Hematopoietic multipotent progenitor cell treated with erythropoietin and hydrocortisone succinate and interleukin-3 and kit ligand, for 4 days (in vitro differentiated cells): ENCODE data around the gene KIAA1671.

Source experiments
- DNase-seq: peaks from one replicate; pipeline ENCODE4 v3.0.0-alpha.2; 2015

KIAA1671 gene

DNA sequence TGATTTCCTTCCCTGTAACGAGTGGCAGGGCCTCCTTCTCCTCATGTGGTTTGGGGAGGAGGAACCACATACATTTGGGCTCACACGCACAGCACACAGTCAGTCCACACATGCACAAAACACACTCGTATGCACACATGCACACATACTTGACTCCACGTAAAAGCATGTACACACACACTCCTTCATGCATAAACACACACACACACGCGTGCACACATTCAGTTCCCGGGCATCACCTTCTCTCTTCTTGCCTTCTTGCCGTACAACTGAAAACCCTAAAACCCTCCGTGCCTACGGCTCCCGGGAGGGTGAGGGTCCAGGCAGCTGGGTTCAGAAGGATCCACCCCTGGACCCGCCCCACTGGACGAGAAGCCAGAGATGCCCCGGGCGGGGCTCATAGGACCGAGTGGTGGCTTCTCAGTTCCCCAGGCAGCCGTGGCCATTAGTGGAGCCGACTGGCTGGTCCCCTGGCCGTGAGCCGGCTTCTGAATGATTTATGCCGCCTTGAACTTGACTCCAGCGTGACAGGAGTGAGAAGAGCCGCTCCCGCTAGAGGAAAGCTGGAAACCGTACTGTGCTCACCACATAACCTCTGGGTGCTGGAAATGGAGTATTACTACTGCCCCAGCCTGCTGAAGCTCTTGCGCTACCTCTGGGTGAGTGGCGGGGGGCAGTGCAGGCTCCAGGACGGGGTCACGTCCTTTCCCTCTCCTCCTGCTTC is 117.4 kb downstream of the KIAA1671 start:
- DNase-seq = no peak

DNA sequence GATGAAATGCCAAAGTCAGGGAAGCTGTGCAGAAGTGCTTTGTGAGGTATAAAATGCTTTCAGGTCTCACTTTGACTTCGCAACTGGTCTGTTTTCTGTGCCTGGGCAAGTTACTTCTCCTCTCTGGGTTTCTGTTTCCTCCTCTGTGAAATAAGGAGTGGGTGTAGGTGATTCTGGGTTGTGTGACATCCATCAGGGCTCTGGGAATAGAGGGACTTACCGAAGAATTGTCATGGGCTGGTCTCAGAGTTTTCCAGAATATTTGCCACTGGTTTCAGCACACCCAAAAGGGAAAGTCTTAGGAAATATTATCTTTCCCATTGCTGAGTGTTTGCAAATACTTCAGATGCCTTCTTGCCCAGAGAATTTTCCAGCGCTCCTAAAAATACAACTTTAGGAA is 118.4 kb downstream of the KIAA1671 start:
- DNase-seq = no peak

DNA sequence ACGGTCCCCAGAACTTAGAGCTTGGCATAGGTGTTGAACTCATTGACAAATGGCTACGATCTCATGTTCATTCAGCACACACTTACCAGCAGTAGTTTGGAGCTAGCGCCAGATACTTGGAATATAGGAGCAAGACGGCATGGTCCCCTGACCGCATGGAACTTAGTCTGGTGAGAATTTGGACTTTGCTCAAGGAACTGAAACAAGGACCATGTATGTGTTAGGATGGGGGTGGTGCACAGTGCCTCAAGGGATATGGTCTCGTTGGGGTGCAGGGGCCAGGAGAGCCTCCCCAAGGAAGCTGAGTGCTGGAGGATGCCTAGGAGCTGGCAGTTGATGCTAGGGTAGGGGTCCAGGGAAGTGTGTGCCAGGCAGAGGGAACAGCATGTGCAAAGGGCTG is 119.2 kb downstream of the KIAA1671 start:
- DNase-seq = no peak

DNA sequence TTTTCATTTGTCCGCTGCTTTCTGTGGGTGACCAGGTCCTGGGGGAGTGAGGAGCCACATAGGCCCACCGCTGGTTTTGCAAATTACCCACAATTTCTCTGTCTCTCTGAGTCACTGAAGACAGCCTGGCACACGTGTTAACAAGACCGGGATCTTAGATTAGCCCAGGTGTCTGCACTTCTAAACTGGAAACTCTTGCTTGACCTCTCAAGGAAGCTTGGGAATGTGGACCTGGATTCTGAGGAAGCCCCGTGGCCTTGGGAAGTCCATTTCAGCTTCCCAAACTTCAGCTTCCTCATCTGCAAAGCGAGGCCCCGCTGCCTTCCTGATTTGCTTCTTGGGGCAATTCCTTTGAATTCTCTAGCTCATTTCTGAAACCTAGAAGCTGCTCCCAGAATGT is 119.9 kb downstream of the KIAA1671 start:
- DNase-seq = no peak

DNA sequence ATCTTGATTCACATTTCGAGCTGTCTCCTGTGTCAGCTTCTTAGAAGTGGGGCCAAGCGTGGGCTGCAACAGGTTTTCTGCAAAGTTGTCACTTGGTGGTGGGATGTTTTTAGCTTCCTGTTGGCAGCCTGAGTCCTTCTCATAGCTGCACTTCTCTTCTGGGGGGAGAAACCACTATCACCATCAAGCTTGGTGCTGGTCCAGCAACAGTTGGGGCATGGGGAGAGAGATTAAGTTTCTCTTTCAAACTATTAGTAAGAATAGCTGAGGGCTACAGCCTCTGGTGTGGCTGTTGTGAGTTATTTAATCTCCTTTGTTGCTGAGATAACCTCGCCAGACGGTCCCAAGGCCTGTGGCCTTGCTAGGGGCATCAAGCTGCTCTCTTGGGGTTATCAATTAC is 123.8 kb downstream of the KIAA1671 start:
- peak; percentile 86 for DNase-seq

DNA sequence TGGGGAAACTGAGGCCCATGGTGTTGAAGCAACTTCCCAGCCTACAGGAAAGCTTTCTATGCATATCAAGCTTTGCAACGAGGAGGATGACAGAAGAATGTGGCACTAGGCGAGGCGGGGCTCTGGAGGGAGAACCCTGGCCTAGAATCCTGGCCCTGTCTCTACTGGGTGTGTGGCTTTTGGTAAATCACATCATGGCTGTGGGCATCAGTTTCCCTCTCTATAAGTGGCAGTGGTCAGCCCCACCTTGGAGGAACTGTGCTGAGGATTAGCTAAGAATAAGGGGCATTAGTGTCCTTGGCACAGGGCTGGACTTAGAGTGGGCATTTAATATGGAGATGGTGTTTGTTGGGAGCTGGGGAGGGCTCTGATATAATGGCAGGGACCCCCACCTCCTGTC is 124.5 kb downstream of the KIAA1671 start:
- no peak for DNase-seq

DNA sequence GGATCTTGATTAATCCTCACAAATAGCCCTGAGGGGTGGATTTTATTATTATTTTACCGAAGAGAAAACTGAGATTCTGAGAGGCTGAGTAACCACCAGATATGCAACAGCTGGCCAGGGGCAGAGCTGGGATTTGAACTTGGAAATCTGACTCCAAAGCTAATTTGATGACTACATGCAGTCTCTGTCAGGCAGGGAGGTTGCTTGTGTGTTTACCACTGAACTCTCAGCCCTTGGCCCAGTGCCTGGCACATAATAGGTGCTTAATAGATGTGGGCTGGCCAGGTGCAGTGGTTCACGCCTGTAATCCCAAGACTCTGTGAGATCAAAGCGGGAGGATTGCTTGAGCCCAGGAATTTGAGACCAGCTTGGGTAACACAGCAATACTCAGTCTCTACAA is 125.4 kb downstream of the KIAA1671 start:
- DNase-seq = no peak

DNA sequence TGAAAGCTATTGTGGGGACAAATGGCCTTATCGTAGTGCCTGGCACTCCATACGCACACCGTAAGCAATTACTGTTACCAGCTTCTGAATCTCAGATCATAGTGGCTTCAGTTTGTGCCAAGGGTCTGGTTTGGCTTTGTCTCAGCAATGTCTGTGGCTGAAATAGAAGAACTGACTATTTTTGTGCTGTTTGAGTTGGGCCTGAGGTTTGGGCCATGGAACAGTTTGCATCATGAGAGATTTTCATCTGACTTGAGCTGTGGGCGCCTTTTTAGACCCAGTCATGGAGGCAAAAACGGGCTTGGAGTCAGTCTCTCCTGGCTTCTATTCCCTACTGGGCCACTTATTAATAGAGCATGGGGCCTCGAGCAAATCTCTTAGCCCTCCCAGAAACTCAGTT is 126.1 kb downstream of the KIAA1671 start:
- DNase-seq = no peak

DNA sequence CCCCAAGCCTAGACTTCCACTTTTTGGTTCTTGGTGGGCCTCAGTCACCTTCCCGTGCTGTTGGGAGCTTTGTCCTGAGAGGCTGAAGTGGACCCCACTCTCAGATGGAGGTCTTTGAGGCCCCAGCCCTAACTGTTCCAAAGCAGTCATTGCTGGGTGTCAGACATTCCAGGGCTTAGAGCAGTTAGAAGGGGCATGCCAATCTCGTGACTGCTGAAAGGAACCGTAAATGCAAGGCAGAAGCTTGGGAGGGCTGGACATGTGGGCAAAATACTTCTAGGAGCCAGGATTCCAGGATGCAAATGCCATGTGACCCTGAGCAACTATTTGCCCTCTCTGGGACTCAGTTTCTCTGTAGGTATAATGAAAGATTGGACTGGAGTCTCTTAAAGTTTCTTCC is 128.3 kb downstream of the KIAA1671 start:
- DNase-seq = no peak

DNA sequence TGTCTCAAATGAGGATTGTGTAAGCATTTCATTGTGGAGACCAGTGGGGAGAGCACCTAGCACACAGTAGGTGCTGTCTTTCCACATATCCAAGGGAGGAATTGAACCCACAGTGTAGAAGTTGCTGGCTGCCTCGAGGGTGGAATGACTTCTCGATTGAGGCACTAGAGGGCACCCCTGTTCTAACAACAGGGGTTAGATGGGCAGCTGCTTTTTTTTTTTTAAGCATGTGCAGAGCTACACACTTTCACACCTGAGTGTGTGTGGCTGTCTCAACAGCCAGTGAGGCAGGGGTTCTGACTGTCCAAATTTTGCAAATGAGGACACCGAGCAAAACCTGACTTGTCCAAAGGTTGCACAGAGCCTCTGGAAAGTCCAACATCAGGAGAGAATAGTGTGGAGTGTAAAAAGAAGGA is 128.9 kb downstream of the KIAA1671 start:
- peak; percentile 79 for DNase-seq

DNA sequence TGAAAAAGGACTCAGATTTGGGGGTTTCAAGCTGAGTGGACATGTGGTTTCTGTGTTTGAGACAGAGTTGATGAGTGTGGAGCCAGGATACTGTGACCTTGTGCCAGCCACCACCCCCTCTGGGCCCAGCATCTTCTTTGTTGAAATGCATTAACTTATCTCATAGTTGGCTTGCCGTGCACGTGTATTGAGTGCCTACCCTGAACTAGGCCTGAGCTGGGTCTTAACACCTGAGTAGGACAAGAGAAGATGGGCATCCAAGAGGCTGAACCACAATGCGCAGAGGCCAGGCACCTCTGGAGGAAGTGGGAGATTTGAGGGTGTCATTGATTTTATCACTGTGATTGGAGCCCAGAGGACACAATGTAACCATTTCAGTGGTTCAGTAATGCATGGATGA is 129.6 kb downstream of the KIAA1671 start:
- DNase-seq = no peak

DNA sequence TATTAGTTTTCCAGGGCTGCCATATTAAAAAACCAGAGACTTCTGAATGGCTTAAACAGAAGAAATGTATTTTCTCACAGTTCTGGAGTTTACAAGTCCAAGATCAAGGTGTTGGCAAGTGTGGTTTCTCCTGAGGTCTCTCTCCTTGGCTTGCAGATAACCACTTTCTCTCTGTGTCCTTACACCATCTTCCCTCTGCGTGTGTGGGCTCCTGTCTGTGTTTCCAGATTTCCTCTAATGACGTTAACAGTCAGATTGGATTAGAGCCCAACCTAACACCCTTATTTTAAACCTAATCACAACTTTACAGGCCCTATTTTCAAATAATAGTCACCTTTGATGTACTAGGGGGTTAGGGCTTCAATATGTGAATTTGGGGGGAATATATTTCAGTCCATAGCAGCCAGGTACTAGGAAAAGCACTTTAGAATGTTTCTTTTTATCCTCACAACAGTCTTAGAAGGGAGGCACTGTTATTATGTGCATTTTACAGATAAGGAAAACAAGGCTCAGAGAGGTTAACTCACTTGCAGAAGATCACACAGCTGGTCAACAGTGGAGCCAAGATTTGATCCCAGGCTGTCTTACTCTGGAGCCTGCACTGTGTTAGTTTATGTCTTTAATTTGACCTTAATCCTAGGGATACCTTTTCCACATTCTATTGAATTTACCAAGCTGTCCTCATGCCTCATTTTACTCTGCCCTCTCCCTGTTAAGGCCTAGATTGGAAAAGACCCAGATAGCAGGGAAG is 130.7 kb downstream of the KIAA1671 start:
- DNase-seq = peak; percentile 63

DNA sequence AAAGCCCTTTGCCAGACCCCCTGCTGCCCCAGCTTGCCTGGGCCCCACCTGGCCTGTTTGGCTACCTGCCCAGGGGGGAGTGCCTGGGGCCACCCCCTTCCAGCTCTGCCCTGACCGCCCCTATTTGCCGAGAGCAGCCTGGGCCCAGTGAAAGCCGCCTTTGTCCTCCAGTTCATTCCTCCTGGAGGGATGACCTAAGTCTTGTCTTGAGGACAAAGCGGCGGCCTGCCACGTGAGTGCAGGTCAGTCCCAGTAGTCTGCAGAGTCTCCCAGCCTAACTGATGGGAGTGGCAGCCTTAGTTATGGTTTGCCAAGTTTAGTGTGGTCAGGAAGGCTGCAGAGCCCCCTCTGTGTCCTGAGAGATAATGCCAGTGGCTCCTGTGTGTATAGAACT is 131.3 kb downstream of the KIAA1671 start:
- DNase-seq = peak; percentile 70

DNA sequence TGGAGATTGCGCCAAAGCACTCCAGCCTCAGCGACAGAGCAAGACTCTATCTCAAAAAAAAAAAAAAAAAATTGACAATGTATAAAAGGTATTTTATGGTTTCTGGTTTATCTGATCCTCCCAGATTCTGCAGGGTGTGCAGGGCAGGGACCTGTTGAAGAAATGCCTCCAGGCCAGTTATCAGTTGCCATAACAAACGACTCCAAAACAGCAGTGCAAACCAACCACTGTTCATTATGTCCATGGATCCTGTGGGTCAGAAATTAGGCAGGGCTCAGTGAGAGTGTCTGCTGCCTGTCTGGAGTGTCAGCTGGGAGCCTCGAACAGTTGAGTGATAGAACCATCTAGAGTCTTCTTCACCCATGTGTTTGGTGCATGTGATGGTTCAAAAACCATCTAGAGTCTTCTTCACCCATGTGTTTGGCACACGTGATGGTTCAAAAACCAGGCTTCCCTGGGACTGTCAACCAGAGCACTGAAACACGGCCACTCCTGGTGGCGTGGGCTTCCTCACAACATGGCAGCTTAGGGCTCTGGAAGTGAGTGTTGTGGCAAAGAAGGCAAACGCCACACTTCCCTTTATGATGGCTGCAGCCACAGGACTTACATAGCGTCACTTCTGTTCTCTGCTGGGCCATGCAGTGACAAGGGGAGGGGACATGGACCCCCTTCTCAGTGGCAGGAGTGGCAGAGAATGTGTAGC is 132.0 kb downstream of the KIAA1671 start:
- DNase-seq = peak; percentile 26

DNA sequence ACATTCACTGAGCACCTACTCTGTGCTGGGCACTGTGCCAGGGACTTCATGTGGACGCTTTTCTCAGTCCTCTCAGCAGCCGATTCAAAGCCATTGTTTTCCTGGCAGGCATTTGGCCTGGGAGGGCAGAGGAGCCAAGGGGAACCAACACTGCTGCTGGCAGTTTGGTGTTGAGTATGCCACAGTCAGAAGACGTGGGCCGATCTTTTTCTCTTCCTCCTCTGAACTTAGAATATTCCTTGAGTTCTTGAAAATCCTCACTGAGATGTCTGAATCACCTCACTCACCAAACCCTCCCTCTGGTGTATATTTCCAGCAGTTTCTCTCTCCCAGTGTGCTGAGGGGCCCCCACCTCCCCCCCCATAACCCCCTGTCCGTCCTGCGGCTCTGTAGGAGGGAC is 132.6 kb downstream of the KIAA1671 start:
- no peak for DNase-seq

DNA sequence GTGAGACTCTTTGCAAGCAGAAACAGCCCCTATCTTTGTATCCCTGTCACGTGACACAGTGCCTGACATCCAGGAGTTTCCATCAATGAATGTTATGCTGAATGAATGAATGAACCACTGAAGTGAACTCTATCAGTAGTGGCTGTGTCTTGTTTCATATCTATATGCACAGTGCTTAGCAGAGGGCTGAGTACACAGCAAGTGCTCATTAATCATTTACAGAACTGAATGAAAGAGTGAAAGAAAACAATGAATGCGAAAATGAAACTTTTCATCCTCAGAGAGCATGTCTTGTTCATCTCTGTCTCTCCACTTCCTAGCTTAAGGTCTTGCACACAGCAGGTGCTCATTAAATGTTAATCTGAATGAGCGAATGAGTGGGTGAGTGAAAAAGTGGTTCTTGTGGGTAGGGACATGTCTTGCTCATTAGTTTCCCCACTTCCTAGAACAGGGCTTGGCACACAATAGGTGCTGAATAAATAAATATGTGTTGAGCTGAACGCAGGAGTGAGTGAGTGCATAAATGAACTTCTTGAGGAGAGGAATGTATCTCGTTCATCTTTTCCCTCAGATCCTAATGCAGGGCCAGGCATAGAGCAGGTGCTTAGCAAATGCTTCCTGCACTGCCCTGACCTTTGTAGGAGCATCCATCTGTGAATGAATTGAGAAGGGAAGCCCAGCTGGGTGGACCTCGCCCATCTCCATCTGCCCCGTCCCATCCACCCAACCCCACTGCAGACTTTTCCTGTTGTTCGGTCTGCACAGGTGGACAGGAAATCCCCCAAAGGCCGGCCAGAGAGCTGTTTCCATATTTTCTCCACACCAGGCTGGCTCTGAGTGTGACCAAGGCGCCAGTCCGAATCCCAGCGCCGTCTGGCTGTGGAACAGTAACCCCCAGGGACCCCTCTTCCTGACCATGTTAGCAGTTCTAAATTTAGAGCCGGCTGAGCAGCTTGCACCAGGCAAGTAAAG is 133.7 kb downstream of the KIAA1671 start:
- no peak for DNase-seq

DNA sequence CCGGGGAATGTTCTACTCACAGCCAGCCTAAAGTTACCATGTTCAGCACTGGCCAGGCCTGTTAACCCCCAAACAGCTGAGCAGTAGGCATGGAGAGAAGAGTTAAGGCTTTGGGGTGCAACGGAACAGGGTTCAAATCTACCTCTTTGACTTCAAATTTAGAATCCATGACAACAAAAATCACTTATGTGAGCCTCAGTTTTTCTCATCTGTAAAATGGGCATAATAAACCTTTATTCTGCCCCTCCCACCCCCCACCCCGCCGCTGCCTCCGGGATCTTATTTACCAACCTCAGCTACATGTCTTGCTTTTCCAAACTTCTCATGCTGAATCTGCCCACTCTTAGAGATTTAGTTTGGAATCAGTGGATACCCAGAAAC is 134.4 kb downstream of the KIAA1671 start:
- no peak for DNase-seq

DNA sequence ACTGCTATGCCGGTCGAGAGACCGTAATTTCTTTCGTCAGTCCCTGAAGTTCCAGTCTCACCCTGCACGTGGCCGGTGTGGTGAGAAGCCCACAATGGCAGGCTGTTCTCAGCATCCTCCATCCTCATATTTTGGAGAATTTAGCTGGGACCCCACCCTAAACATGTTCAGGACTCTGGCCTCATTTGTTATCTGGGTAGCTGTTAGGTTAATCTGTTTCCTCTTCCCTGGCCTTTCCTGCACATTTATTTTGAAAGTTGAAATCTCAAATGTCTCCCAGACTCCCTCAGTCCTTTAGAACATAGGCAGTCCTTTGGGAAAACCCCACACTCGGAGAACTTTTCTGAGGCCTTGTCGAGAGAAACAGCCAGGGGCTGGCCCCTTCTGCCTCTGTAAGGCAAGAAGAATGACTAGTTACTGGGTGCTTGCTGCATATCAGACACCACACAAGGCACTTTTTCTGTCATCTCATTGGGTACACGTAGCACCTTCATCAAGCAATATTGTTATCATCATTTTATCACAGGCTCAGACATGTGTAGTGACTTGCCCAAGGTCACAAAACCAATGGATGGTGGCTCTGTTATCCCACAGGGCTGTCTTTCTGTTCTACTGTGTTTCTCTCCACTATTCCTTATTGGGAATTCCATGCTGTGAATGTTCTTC is 137.8 kb downstream of the KIAA1671 start:
- peak; percentile 36 for DNase-seq

DNA sequence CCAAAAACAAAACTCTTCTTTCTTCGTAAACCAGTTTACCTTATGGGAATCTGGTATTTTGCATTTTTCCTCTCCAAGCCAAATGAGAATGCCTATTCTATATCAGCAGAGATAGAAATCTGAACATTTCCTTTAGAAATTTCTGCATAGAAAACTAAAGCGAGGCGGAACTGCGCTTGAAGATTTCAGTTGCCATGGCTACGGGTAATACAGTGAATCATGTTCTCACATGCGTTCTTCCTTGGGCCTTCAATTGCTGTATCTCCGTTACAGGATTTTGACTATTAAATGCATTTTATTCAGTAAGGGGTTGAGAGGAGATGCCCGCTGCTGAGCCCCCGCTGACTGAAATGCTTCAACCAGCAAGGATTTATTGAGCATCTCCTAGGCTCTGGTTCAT is 138.9 kb downstream of the KIAA1671 start:
- no peak for DNase-seq

DNA sequence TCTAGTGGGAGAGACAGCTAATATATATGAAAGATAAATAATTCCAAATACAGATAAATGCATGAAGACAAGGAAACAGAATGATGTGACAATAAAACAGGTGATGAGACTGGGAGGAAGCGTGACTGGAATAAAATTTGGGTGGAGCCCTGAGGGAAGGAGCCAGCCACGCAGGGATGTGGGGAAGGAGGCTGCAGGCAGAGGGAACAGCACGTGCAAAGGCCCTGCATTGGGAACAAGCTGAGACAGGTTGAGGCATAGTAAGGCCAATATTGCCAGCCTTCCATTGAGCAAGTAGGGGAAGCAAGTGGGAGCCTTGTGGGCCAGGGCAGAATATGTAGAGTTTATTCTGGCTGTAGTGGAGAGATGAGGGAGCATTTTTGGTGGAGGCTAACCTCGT is 139.6 kb downstream of the KIAA1671 start:
- no peak for DNase-seq

DNA sequence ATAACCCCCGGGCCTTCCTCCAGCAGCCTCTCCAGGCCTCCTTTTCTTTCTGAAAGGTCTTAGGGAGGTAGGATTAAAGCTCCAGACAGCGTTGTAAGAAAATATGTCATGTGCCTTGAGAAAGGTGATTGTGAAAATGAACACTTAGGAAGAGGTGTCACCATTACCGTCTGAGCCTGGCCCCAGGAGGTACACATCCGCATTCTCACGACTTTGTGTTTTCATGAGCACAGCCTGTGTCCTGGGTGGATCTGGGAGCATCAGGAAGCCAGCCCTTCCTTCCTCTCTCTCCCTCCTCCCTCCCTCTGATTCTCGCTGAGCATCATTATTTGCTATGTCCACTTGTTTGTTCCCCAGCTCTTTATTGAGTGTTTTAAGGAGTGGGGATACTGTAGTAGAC is 142.1 kb downstream of the KIAA1671 start:
- DNase-seq = no peak

DNA sequence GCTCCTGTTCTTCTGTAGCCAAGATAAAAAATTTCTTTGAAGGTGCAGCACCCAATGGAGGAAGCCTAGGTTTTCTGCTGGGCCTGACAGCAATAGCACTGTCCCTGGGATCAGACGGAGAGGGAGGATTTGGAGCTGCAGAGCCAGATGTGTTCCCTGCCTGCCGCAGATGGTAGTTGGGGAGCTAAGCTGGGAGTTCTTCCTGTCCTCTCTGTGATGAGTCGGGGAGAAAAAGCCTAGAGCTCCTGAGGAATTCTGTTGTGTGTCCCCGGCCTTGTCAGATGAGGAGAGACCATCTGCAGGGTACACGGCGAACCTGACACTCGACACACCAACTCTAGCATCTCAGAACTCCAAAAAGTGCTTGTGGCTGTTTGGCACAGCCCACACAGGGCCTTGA is 143.4 kb downstream of the KIAA1671 start:
- DNase-seq = no peak
